Breast epithelium (tissue), 3 donors: Measurements from ENCODE around the gene ELMO3.

Source experiments
- CTCF ChIP-seq, 3 donors: fragments of 450-650 bp; IDR thresholded peaks; one replicate each; pipeline ENCODE4 v1.5.1; 2016 to 2017; ENCODE audit warnings: antibody characterized with exemption in 3 of 3, mild to moderate bottlenecking in 3 of 3, moderate library complexity in 3 of 3
- POLR2A ChIP-seq: fragments of 450-650 bp; IDR thresholded peaks from one replicate; pipeline ENCODE4 v1.6.1; 2016; ENCODE audit warnings: antibody characterized with exemption, mild to moderate bottlenecking, moderate library complexity
- POLR2AphosphoS5 ChIP-seq, 3 donors: sonication (generic); formaldehyde crosslinking; IDR thresholded peaks; one replicate each; pipeline ENCODE4 v1.6.1; 2017; ENCODE audit warnings: antibody characterized with exemption in 3 of 3

- TF ChIP-seq CTCF (IDR thresholded peaks at IDR 0.05) = no peak
- TF ChIP-seq POLR2A = no peak
- no peak for TF ChIP-seq POLR2AphosphoS5 (IDR thresholded peaks at IDR 0.05)
These were observed 46.3 kb downstream of the ELMO3 start for GRCh38 chr16:67245186-67245585.
